Amygdala (tissue), 56 donors: ENCODE data around the gene SLC15A4.

Experiments used
- DNase-seq, 56 donors: peaks; one replicate each; lab custom pipeline; 2025; lab: John Stamatoyannopoulos, UW

Gene SLC15A4

DNA sequence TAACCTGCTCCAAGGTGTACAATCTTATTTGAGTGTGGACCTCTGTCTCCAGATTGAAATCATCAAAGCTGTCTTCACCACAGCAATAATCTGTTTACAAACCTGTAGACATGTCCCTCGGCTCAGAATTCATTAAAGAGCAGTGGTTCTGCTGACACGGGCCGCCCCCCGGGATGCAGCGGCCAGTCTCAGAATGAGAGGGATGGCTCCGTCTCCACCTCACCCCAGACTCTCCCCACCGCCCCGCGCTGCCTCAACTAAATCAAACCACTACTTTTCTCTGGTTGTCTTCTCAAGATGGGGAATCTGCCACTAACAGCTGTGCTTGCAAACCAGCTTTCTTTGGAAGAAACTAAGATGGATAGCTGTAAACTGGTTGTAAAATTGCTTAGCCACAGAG is 56.2 kb downstream of the SLC15A4 start:
- DNase-seq = no peak

- DNase-seq = no peak
These were observed 56.8 kb downstream of the SLC15A4 start for GRCh38 chr12:128766738-128767501.

- DNase-seq = no peak
These were observed 60.4 kb downstream of the SLC15A4 start for GRCh38 chr12:128763395-128763794.

GRCh38 chr12:128761379-128761790 is 62.4 kb downstream of the SLC15A4 start:
- DNase-seq = no peak

DNA sequence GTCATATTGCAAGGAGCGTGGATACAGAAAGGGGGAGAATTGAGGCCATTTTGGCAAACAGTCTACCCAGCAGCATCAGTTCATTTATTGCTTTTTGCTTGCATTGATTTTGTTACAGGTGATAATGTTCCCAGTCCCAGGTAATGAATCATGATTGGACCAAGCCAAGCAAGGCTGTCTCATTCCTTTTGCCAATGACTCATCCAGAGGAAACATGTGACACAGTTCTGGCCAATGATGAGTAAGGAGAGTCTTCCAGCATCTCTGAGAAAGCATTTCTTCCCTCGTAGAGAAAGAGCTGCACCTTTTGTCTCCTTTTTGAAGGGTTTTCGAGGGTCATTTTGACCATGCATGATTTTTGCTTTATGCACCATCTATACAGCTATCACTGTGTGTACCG is 68.2 kb downstream of the SLC15A4 start:
- no peak for DNase-seq

- DNase-seq = no peak
These were observed 69.5 kb downstream of the SLC15A4 start for GRCh38 chr12:128754275-128754674.

- DNase-seq = no peak
These were observed 70.3 kb downstream of the SLC15A4 start for GRCh38 chr12:128753438-128753837.

DNA sequence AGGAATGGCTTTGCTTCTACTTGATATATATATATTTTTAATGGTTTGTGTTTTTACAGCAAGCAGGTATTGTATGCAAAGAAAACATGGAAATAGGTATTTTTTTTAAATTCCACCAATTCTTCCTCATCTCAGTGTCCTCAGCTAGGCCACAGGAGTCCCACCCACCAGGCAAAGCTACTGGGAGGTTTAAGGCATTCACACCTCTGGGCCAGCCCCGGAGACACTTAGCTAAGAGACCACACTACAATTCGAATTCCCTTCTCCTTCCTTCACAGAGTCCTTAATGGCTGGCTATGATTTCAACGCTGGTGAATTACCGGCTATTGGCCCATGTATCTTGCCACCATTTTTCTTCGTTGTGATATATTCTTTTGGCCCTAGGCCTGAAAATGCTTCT is 71.4 kb downstream of the SLC15A4 start:
- no peak for DNase-seq

DNA sequence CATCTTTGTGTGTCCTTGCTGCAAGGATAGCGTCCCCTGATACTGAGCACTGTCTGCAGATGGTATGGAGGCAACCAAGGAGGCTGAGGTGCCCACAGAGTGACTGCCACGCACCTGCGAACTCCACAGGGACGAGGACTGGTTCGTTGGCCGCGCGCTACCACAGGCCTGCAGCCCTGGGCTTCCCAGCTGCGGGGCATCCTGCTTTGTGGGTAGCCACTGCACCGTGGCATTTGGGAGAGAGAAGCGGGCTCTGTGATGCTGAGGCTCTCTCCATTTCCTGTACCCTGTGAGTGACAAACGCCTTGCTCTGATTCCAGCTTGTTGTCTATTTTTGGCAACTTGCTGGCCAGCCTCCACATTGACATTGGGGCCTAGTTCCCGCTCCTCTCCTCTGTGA is 76.3 kb downstream of the SLC15A4 start:
- no peak for DNase-seq

DNA sequence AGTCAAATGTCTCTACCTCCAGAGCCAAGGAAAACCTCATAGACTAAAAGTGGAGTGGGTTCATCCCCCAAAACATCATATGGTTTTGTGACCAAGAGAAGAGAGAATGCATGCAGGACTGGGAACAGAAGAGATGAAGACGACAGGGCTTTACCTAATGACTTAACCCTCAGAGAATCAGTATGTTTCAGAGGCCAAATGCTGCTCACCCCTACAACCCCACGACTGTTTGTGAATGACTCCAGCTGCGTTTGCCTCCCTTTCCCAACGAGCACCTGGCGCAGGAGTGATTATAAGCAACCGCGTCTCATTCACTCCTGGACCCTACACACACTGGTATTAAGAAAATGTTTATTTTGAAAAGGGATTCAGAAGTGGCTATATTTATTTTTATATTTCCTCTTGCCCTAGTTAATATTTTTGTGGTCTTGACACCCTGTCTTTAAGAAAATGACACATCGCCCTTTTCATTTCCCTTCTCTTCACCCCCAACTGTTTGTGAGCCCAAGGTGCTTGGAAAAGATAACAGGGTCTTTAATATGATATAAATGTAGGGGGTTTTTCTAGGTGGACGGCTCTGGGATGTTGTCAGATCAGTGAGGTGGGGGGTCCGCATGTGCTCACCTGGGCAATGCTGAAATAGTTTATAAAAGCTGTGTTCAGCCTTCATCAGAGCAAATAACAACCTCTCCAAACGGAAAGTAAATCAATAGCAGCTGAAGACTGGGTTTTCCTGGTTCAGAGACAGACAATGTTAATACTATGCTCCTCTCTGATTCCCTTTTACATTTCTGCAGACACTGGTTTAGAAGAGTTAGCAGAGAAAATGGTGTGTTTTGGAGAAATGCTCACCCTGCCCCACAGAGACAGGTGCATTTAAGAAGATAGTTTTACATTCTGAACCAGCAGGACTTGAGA is 77.7 kb downstream of the SLC15A4 start:
- no peak for DNase-seq

GRCh38 chr12:128743916-128744315 is 79.8 kb downstream of the SLC15A4 start:
- peak in 1 of 56 donors; percentile 1 for DNase-seq
